PC-9 (cell line): Measurements from ENCODE around the gene SHISA5. TPM values are rescaled to one million over a fixed set of nuclear protein-coding genes. Genes with fewer than 3 reads are reported as not detected.
"Not testable (repeated sequence)": the region's sequence is repeated elsewhere in the genome, so short reads cannot be mapped to it uniquely, and the experiment has no call there.

Source experiments
- BruUV-seq: library from RNA; stranded (reverse); fragments of 400-500 nt; replicated peaks from 2 replicates; lab custom pipeline; 2021; lab: Mats Ljungman, UMichigan
- CTCF ChIA-PET: fragments of 300-600 bp; sonication (Branson Sonifier 250); formaldehyde crosslinking; loops from one replicate; lab custom pipeline; 2022; ENCODE audit warnings: antibody characterized with exemption; lab: Charles Lee
- POLR2A ChIA-PET: fragments of 300-600 bp; sonication (Branson Sonifier 250); formaldehyde crosslinking; loops from one replicate; lab custom pipeline; 2022; ENCODE audit warnings: antibody characterized with exemption; ENCODE audit not compliant: unreplicated experiment; lab: Charles Lee
- DNase-seq, 2 experiments: peaks; one replicate each; pipeline versions ENCODE4 v3.0.0 to v3.0.0-alpha.2; 2015 to 2022; ENCODE audit warnings: mixed read lengths in 1 of 2
- H2AFZ ChIP-seq: fragments of 200-600 bp; sonication (generic); 2 replicates; pipeline ENCODE4 v1.8.1; 2017; ENCODE audit warnings: antibody characterized with exemption
- H3F3A ChIP-seq: fragments of 200-600 bp; sonication (generic); 2 replicates; pipeline ENCODE4 v1.8.1; 2017; ENCODE audit warnings: antibody characterized with exemption, mild to moderate bottlenecking, low read depth; ENCODE audit not compliant: insufficient read depth
- H3K27ac ChIP-seq: fragments of 200-600 bp; sonication (generic); 2 replicates; pipeline ENCODE4 v1.6.1; 2016; ENCODE audit warnings: mixed run types
- H3K27me3 ChIP-seq: fragments of 200-600 bp; sonication (generic); 2 replicates; pipeline ENCODE4 v1.6.1; 2016; ENCODE audit warnings: low read depth, mixed run types; ENCODE audit not compliant: insufficient read depth
- H3K36me3 ChIP-seq: fragments of 200-600 bp; sonication (generic); 2 replicates; pipeline ENCODE4 v1.6.1; 2016; ENCODE audit warnings: low read depth, mixed run types
- H3K4me1 ChIP-seq: fragments of 200-600 bp; sonication (generic); replicated peaks from 2 replicates; pipeline ENCODE4 v1.6.1; 2016; ENCODE audit warnings: mixed run types; ENCODE audit not compliant: insufficient read depth
- H3K4me2 ChIP-seq: fragments of 200-600 bp; sonication (generic); 2 replicates; pipeline ENCODE4 v1.6.1; 2017; ENCODE audit warnings: mixed run types
- H3K4me3 ChIP-seq: fragments of 200-600 bp; sonication (generic); 2 replicates; pipeline ENCODE4 v1.6.1; 2016; ENCODE audit warnings: mixed run types
- H3K79me2 ChIP-seq: fragments of 200-600 bp; sonication (generic); 2 replicates; pipeline ENCODE4 v1.6.1; 2017; ENCODE audit warnings: low read depth, mixed run types
- H3K9me2 ChIP-seq: fragments of 200-600 bp; sonication (generic); 2 replicates; pipeline ENCODE4 v1.8.1; 2017; ENCODE audit warnings: mild to moderate bottlenecking; ENCODE audit not compliant: insufficient read depth
- H3K9me3 ChIP-seq: fragments of 200-600 bp; sonication (generic); 2 replicates; pipeline ENCODE4 v1.8.1; 2016; ENCODE audit warnings: low read depth; ENCODE audit not compliant: insufficient read depth
- H4K20me1 ChIP-seq: fragments of 200-600 bp; sonication (generic); 2 replicates; pipeline ENCODE4 v1.8.1; 2017; ENCODE audit not compliant: insufficient read depth
- CTCF ChIP-seq: fragments of 200-600 bp; sonication (generic); conservative IDR thresholded peaks from 2 replicates; pipeline ENCODE4 v1.6.1; 2017; ENCODE audit warnings: mixed run types, antibody characterized with exemption, mild to moderate bottlenecking, moderate library complexity
- EZH2 ChIP-seq: fragments of 200-600 bp; sonication (generic); IDR thresholded peaks from 2 replicates; pipeline ENCODE4 v1.8.0; 2017; ENCODE audit warnings: antibody characterized with exemption, low read depth
- intact Hi-C: fragments of 100-400 bp; cut with micrococcal nuclease; formaldehyde crosslinking; loops from one replicate; pipeline ENCODE4 v1.10.0; 2022; ENCODE audit not compliant: unreplicated experiment
- total RNA-seq: library from RNA; stranded (reverse); gene quantifications from 2 replicates; pipeline ENCODE4 v1.2.3, GENCODE V29; 2021

SHISA5 gene
- total RNA-seq, 1 experiment from 2014 or later: 133 TPM

- Histone ChIP-seq H3K4me1 (peaks cover 14% of the 10 kb centered on the region), H3K27ac (no peak overlapping the region), H2AFZ (no peak overlapping the region), H4K20me1 (no peaks in the 10 kb centered on the region), H3K79me2 (peaks cover 20% of the 10 kb centered on the region), H3K4me2 (no peak overlapping the region), H3K9me3 (no peaks in the 10 kb centered on the region), H3K27me3 (no peaks in the 10 kb centered on the region), H3K4me3 (no peak overlapping the region), H3K9me2 (no peaks in the 10 kb centered on the region), H3K36me3 (no peaks in the 10 kb centered on the region), H3F3A (peaks cover 5% of the 10 kb centered on the region; the same call in 1 of the 2 replicates)
- no peak for DNase-seq
- intact Hi-C loops: no loop called here
- TF ChIP-seq EZH2 (no peak), CTCF (no peak)
- CTCF ChIA-PET: interaction anchor here (0.5 to 0.6 kb wide), 2 partner anchors 18 to 86 kb away, joined by 6 to 10 read pairs; no protein-coding TSS in a partner anchor
- POLR2A ChIA-PET: interaction anchor here (0.6 kb wide), 2 partner anchors 28 to 557 kb away, joined by 3 read pairs; no protein-coding TSS in a partner anchor
- no TSS peak for BruUV-seq
Observed at GRCh38 chr3:48463703-48464102, 40.3 kb downstream of the SHISA5 start.

- intact Hi-C loops, H3K9me3 ChIP-seq, H3K9me2 ChIP-seq, H3K36me3 ChIP-seq, H3K79me2 ChIP-seq, CTCF ChIA-PET, H4K20me1 ChIP-seq, BruUV-seq, H3F3A ChIP-seq, H3K4me1 ChIP-seq, H2AFZ ChIP-seq, DNase-seq, H3K4me3 ChIP-seq, H3K27me3 ChIP-seq, POLR2A ChIA-PET, H3K27ac ChIP-seq, H3K4me2 ChIP-seq: not testable (repeated sequence)
Observed at GRCh38 chr3:48461767-48462166, 42.2 kb downstream of the SHISA5 start.

GRCh38 chr3:48460517-48460902 is 43.5 kb downstream of the SHISA5 start:
- CTCF ChIA-PET: no interaction called here
- H3K9me3 ChIP-seq: no peaks in the 10 kb centered on the region
- no peak for TF ChIP-seq CTCF
- POLR2A ChIA-PET: no interaction called here
- H3K9me2 ChIP-seq: no peaks in the 10 kb centered on the region
- no peak overlapping the region for H3K27ac ChIP-seq
- H3K4me3 ChIP-seq: no peak overlapping the region
- H3K36me3 ChIP-seq: no peaks in the 10 kb centered on the region
- H3F3A ChIP-seq: peaks cover 5% of the 10 kb centered on the region; the same call in 1 of the 2 replicates
- no peaks in the 10 kb centered on the region for H3K79me2 ChIP-seq
- peaks cover 5% of the 10 kb centered on the region; the same call in 1 of the 2 replicates for H3K4me1 ChIP-seq
- intact Hi-C loops: no loop called here
- H4K20me1 ChIP-seq: no peaks in the 10 kb centered on the region
- H3K4me2 ChIP-seq: no peak overlapping the region
- DNase-seq: no peak
- H3K27me3 ChIP-seq: no peaks in the 10 kb centered on the region
- H2AFZ ChIP-seq: no peak overlapping the region
- no TSS peak for BruUV-seq
